NT2/D1 (cell line): ENCODE results near the gene LRIT1.

ENCODE experiments used
- DNase-seq: peaks from one replicate; pipeline ENCODE4 v3.0.0-alpha.2; 2011; ENCODE audit warnings: low read depth, low spot score
- H3K27me3 ChIP-seq: 2 replicates; pipeline ENCODE4 v1.6.0; 2011; ENCODE audit warnings: mild to moderate bottlenecking; ENCODE audit not compliant: insufficient read length, insufficient read depth
- H3K36me3 ChIP-seq: 2 replicates; pipeline ENCODE4 v1.6.1; 2011; ENCODE audit warnings: mild to moderate bottlenecking, low read length, mixed read lengths; ENCODE audit not compliant: insufficient read depth, insufficient read length
- H3K4me1 ChIP-seq: 2 replicates; pipeline ENCODE4 v1.5.1; 2011; ENCODE audit not compliant: insufficient read depth, insufficient read length
- H3K4me3 ChIP-seq: 2 replicates; pipeline ENCODE4 v1.5.1; 2011; ENCODE audit warnings: low read depth; ENCODE audit not compliant: insufficient read length
- H3K9ac ChIP-seq: 2 replicates; pipeline ENCODE4 v1.6.0; 2011; ENCODE audit warnings: low read depth; ENCODE audit not compliant: insufficient read length
- H3K9me3 ChIP-seq: 2 replicates; pipeline ENCODE4 v1.5.1; 2011; ENCODE audit warnings: mild to moderate bottlenecking, low read length; ENCODE audit not compliant: insufficient read depth
- SUZ12 ChIP-seq: IDR thresholded peaks from 2 replicates; pipeline ENCODE4 v1.6.1; 2011; ENCODE audit not compliant: insufficient read length, insufficient read depth; ENCODE audit errors: extremely low read depth
- YY1 ChIP-seq: IDR thresholded peaks from 2 replicates; pipeline ENCODE4 v1.6.1; 2011; ENCODE audit not compliant: insufficient read length, insufficient read depth
- ZNF274 ChIP-seq: IDR thresholded peaks from 2 replicates; pipeline ENCODE4 v1.6.1; 2011; ENCODE audit warnings: mild to moderate bottlenecking, low read depth, low read length

The LRIT1 gene

DNA sequence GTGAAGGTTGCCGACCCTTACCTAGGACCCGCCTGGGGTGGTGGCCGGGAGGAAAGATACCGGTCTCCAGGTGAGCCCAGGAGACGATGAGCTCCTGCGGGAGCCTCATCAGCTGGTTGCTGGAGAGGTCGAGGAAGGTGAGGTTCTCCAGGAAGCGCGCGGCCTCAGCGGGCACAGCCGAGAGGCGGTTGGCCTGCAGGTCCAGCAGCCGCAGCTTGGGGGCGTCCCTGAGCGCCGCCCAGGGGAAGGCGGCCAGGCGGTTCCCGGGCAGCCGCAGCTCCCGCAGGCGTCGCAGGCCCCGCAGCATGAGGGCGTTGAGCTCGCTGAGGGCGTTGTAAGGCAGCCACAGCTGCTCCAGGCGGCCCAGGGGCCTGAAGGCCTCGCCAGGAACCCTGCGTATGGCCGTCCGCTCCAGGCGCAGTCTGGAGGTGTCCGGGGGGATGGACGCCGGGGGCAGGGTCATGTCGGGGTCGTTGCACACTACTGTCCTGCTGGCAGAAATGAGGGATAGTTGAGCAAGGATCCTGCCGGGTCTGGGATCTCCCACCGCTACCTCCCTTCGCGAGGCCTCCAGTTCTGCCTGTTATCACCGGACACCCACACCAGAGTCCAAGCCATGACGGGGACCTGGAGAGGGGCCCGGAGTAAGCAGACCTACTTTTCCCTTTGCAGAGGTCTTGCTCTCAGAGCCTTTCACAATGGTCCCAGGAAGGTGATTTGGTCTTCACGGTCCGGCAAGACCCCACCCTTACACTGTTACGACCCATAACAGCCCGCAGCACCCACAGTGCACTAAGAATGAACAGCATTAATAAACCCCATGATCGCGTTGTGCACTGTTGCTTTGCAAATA is 3.9 kb downstream of the LRIT1 start:
- no peaks in the 10 kb centered on the region for H3K4me1 ChIP-seq
- TF ChIP-seq YY1 (no peak), ZNF274 (no peak), SUZ12 (no peak)
- no peaks in the 10 kb centered on the region for H3K27me3 ChIP-seq
- H3K4me3 ChIP-seq, result no peak overlapping the region
- H3K9ac ChIP-seq, result no peak overlapping the region
- H3K9me3 ChIP-seq, result no peaks in the 10 kb centered on the region
- no peak for DNase-seq
- no peaks in the 10 kb centered on the region for H3K36me3 ChIP-seq

DNA sequence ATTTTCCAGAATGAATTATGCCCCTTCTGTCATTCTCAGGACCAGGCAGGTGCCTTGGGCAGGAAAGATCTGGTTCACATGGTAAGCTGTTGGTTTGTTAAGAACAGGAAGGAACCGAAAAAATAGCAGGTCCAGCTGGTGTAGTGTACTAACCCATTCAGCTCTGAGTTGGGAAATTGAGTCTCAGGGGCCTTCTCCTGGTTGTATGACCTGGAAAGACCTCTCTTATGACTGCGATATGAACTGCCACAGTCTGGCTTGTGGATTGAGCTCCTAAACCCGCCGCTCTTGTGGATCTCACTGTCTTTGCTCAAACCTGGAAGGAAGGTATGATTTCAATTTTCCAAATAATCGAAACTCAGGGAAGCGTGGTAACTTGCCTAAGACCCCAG is 4.5 kb downstream of the LRIT1 start:
- no peak for DNase-seq
- no peaks in the 10 kb centered on the region for H3K9me3 ChIP-seq
- H3K4me3 ChIP-seq, result no peak overlapping the region
- H3K9ac ChIP-seq, result no peak overlapping the region
- no peaks in the 10 kb centered on the region for H3K27me3 ChIP-seq
- no peaks in the 10 kb centered on the region for H3K36me3 ChIP-seq
- no peak for TF ChIP-seq ZNF274
- TF ChIP-seq SUZ12, result no peak
- no peak for TF ChIP-seq YY1
- no peaks in the 10 kb centered on the region for H3K4me1 ChIP-seq

GRCh38 chr10:84235096-84235495 is 6.2 kb downstream of the LRIT1 start:
- no peaks in the 10 kb centered on the region for H3K36me3 ChIP-seq
- H3K4me1 ChIP-seq, result no peaks in the 10 kb centered on the region
- DNase-seq, result no peak
- no peak for TF ChIP-seq ZNF274
- no peak for TF ChIP-seq YY1
- TF ChIP-seq SUZ12, result no peak
- H3K9ac ChIP-seq, result no peak overlapping the region
- H3K27me3 ChIP-seq, result no peaks in the 10 kb centered on the region
- H3K9me3 ChIP-seq, result no peaks in the 10 kb centered on the region
- H3K4me3 ChIP-seq, result no peak overlapping the region

DNA sequence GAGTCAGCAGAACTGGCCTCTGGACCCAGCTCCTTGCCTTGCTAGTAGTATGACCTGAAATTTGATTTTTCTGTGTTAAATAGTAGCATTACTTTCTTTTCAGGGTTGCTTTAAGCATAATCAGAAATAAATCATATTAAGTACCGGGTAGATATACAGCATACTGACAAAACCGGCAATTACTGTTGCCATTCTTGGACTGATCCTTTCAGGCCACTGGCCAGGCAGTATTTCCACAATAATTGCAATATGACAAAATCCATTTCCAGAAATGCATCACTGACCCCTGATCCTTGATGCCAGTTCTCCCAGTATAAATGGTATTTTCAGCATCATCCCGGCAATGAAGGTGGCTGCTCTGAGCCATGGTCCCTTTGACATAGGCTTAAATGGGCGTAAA is 6.9 kb downstream of the LRIT1 start:
- no peak overlapping the region for H3K4me3 ChIP-seq
- TF ChIP-seq SUZ12, result no peak
- no peak for TF ChIP-seq ZNF274
- no peak for TF ChIP-seq YY1
- no peaks in the 10 kb centered on the region for H3K36me3 ChIP-seq
- H3K27me3 ChIP-seq, result no peaks in the 10 kb centered on the region
- DNase-seq, result no peak
- no peaks in the 10 kb centered on the region for H3K4me1 ChIP-seq
- no peak overlapping the region for H3K9ac ChIP-seq
- H3K9me3 ChIP-seq, result no peaks in the 10 kb centered on the region

GRCh38 chr10:84233940-84234339 is 7.4 kb downstream of the LRIT1 start:
- Histone ChIP-seq H3K4me3 (no peak overlapping the region), H3K9me3 (no peaks in the 10 kb centered on the region), H3K9ac (no peak overlapping the region), H3K27me3 (no peaks in the 10 kb centered on the region), H3K36me3 (no peaks in the 10 kb centered on the region), H3K4me1 (no peaks in the 10 kb centered on the region)
- DNase-seq, result no peak
- TF ChIP-seq SUZ12 (no peak), YY1 (no peak), ZNF274 (no peak)

DNA sequence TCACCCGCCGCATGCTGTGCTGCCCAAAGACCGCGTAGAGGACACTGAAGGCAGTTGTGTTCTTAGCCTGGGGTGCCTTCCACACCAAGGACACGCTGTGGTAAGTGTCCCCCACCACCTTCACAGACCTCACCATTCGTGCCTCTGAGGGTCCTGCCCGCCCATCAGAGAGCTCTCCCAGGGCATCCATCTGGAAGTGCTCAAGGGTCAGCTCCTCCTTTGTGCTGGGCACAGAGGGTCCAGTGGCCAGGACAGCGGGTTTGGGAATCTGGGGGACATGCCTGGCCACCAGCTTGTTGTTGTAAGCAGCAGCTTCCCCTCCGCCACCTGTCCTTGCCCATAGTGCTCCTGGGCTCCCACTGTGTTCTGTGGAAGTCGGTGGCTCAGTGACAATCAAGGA is 9.0 kb downstream of the LRIT1 start:
- Histone ChIP-seq H3K4me3 (no peak overlapping the region), H3K9ac (no peak overlapping the region), H3K9me3 (no peaks in the 10 kb centered on the region), H3K4me1 (no peaks in the 10 kb centered on the region), H3K27me3 (no peaks in the 10 kb centered on the region), H3K36me3 (no peaks in the 10 kb centered on the region)
- DNase-seq, result no peak
- TF ChIP-seq YY1 (no peak), SUZ12 (no peak), ZNF274 (no peak)

- DNase-seq, result no peak
- TF ChIP-seq ZNF274, result no peak
- TF ChIP-seq SUZ12, result no peak
- TF ChIP-seq YY1, result no peak
- Histone ChIP-seq H3K36me3 (no peaks in the 10 kb centered on the region), H3K9me3 (no peaks in the 10 kb centered on the region), H3K4me3 (no peak overlapping the region), H3K27me3 (no peaks in the 10 kb centered on the region), H3K9ac (no peak overlapping the region), H3K4me1 (no peaks in the 10 kb centered on the region)
Observed at GRCh38 chr10:84230359-84230758, 11.0 kb downstream of the LRIT1 start.

GRCh38 chr10:84227810-84228209 is 13.5 kb downstream of the LRIT1 start:
- H3K9me3 ChIP-seq, result no peaks in the 10 kb centered on the region
- no peak for DNase-seq
- H3K4me3 ChIP-seq, result no peak overlapping the region
- H3K27me3 ChIP-seq, result no peaks in the 10 kb centered on the region
- H3K4me1 ChIP-seq, result no peaks in the 10 kb centered on the region
- TF ChIP-seq ZNF274 (no peak), SUZ12 (no peak), YY1 (no peak)
- no peak overlapping the region for H3K9ac ChIP-seq
- no peaks in the 10 kb centered on the region for H3K36me3 ChIP-seq
